ENCODE data around the gene ATP8A2.

The ATP8A2 gene

DNA sequence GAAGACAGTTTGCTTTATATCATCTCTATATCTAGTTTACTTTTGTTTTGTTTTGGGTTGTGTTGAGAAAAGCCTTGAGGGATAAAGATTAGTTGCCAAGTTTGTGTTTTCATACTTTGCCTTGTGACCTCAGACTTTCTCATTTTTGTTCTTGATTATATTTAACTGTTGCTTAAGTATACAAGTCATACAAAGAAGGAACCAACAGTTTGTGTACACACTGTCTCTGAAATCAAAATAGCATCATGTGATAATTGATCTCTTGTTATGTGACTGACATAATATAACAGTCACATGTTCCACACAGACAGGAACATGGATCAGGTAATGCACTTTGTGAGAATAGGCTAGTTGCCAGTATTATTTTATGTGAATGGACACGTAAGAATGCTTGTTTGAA is 609.3 kb downstream of the ATP8A2 start:
- CTCF ChIA-PET = no interaction called here
- POLR2A ChIA-PET = no interaction called here
- no peak for DNase-seq (ENCODE audit: extremely low spot score)
- TF ChIP-seq, protein P1, sequence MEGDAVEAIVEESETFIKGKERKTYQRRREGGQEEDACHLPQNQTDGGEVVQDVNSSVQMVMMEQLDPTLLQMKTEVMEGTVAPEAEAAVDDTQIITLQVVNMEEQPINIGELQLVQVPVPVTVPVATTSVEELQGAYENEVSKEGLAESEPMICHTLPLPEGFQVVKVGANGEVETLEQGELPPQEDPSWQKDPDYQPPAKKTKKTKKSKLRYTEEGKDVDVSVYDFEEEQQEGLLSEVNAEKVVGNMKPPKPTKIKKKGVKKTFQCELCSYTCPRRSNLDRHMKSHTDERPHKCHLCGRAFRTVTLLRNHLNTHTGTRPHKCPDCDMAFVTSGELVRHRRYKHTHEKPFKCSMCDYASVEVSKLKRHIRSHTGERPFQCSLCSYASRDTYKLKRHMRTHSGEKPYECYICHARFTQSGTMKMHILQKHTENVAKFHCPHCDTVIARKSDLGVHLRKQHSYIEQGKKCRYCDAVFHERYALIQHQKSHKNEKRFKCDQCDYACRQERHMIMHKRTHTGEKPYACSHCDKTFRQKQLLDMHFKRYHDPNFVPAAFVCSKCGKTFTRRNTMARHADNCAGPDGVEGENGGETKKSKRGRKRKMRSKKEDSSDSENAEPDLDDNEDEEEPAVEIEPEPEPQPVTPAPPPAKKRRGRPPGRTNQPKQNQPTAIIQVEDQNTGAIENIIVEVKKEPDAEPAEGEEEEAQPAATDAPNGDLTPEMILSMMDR (IDR thresholded peaks at IDR 0.05; ENCODE audit: control extremely low read depth, extremely low read depth, low read depth, missing control alignments) = no peak

DNA sequence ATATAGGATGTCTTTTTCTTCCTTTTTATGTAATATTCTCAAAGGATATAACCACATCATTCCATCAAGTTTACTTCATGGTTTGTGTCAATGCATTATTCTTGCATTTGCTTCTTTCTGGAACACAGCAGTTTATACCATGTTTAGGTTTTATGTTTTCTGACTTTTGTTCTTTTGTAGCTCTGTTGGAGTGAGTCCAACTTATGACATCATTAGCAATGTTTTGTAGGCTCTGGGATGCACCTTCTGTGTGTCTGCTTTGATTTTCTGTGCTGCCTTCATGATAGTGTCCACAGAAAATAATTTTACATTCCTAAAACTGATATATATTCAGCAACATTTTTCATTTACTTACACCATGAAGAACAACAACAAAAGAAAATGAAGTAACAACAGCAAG is 611.1 kb downstream of the ATP8A2 start:
- TF ChIP-seq, protein P1 (IDR thresholded peaks at IDR 0.05; ENCODE audit: control extremely low read depth, extremely low read depth, low read depth, missing control alignments) = no peak
- CTCF ChIA-PET = no interaction called here
- POLR2A ChIA-PET = no interaction called here
- DNase-seq (ENCODE audit: extremely low spot score) = no peak

DNA sequence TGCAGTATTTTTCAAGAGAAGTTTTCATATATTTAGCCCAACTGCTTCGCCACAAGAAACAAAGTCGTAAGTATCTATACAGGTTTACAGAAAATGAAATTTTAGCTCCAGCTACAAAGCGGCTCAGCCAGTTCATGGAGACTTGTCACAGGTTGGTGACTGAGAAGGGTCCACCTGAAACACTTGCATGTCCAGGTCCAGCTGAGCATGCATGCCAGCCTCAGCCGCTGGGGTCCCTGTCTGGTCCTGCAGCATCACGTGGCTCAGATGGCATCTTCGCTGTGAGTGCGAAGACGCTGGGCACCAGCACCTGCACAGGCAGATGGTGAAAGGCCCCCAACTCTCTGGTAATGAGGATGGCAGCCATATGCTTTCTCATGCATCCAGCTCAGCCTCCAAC is 616.2 kb downstream of the ATP8A2 start:
- POLR2A ChIA-PET = no interaction called here
- TF ChIP-seq, protein P1 (IDR thresholded peaks at IDR 0.05; ENCODE audit: control extremely low read depth, extremely low read depth, low read depth, missing control alignments) = no peak

DNA sequence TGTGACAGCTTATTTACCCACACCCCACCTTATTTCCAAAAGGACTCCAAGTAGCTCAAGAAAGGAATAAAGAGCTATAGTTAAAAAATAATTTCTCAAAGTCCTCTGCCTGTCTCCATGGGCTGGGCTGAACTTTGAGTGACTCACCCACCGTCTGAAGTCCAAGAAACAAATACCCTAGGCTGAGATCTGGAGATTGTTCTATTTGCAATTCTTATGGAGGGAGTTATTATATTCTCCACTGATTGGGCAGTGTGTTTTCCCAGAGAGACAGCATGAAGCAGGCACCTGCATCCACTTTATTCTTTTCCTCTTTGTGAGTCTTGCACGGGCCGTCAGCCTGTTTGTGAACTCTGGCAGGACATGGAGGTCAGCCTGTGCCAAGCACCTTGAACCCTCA is 616.9 kb downstream of the ATP8A2 start:
- TF ChIP-seq, protein P1 (IDR thresholded peaks at IDR 0.05; ENCODE audit: control extremely low read depth, extremely low read depth, low read depth, missing control alignments) = no peak
- ChIA-PET CTCF (interaction anchor here (1.3 kb wide), 1 partner anchor 20 kb away, joined by 4 read pairs; no protein-coding TSS in a partner anchor), POLR2A (no interaction called here)
- DNase-seq (ENCODE audit: extremely low spot score) = no peak

More for the DNA sequence above, 616.2 kb downstream of the ATP8A2 start:
- DNase-seq (ENCODE audit: extremely low spot score) = no peak
- CTCF ChIA-PET = interaction anchor here (1.3 kb wide), 1 partner anchor 21 kb away, joined by 4 read pairs; no protein-coding TSS in a partner anchor

DNA sequence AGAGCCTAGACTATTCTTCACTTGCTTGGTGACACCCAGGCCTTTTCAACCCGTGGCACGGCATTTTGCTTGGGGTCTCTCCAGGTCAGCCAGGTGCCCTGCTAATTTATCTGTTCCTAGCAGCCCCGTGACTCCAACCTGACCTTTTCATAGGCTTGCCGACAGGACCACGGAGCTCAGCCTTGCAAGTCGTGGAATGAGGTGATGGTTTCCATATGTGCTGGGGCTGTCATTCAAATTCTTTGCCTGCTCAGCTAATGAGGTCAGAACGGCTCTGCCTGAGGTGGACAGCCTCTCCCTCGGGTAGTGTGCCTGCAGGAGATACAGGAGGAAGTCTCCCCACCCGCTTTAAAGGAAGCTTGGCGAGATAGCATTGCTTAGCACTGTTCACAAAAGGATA is 619.0 kb downstream of the ATP8A2 start:
- TF ChIP-seq, protein P1 (IDR thresholded peaks at IDR 0.05; ENCODE audit: control extremely low read depth, extremely low read depth, low read depth, missing control alignments) = no peak
- ChIA-PET POLR2A (no interaction called here), CTCF (no interaction called here)
- DNase-seq (ENCODE audit: extremely low spot score) = no peak

DNA sequence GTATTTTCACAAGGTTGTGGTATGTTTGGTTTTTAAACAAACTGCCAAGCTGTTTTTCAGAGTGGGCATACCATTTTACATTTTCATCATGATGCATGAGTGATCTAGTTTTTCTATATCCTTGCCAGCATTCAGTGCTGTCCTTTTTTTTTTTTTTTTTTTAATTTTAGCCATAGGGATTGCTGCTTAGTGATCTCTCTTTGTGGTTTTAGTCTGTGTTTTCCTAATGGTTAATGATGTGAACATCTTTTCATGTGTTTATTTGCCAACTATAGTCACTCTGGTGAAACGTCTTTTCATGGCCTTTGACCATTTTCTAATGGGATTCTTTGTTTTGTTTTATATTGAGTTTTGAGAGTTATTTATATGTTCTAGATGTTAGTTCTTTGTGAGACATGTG is 620.3 kb downstream of the ATP8A2 start:
- CTCF ChIA-PET = no interaction called here
- DNase-seq (ENCODE audit: extremely low spot score) = no peak
- TF ChIP-seq, protein P1 (IDR thresholded peaks at IDR 0.05; ENCODE audit: control extremely low read depth, extremely low read depth, low read depth, missing control alignments) = no peak
- POLR2A ChIA-PET = no interaction called here
